ENCODE measurements around the gene GHDC. TPM values are rescaled to one million over a fixed set of nuclear protein-coding genes. Genes with fewer than 3 reads are reported as not detected.
"Not testable (repeated sequence)": the region's sequence is repeated elsewhere in the genome, so short reads cannot be mapped to it uniquely, and the experiment has no call there.

Gene GHDC
- total RNA-seq, 2 experiments from 2014 or later = 6.8 to 8.3 TPM

GRCh38 chr17:42240201-42240600 lies 45.9 kb upstream of the GHDC start:
- DNase-seq = no peak
- POLR2A ChIA-PET = interaction anchor here (1.0 to 1.7 kb wide), 3 partner anchors 9 to 34 kb away, joined by 3 to 4 read pairs (median 3); no protein-coding TSS in a partner anchor

GRCh38 chr17:42239576-42239975 lies 45.3 kb upstream of the GHDC start:
- H3K36me3 ChIP-seq (ENCODE audit: insufficient read depth, low read length); DNase-seq; ATAC-seq (ENCODE audit: poor library complexity); H3K9me3 Mint-ChIP-seq; H3K9me3 ChIP-seq (ENCODE audit: control insufficient read depth in 1 of 2, insufficient read depth in 1 of 2, low read length in 2 of 2); H3K27ac Mint-ChIP-seq; H3K27ac ChIP-seq (ENCODE audit: low read depth in 1 of 2, low read length in 2 of 2); H3K27me3 Mint-ChIP-seq; H3K27me3 ChIP-seq (ENCODE audit: control insufficient read depth in 1 of 2, insufficient read depth in 2 of 2, low read length in 2 of 2); H3K4me3 ChIP-seq (ENCODE audit: low read length); H3K4me3 Mint-ChIP-seq; intact Hi-C loops (cut with DNase I, micrococcal nuclease): not testable (repeated sequence)
- peaks cover 31% of the 10 kb centered on the region for H3K4me1 ChIP-seq (ENCODE audit: insufficient read depth, low read length)
- ChIA-PET POLR2A (interaction anchor here (1.1 to 1.7 kb wide), 2 partner anchors 13 to 35 kb away, joined by 3 to 4 read pairs; no protein-coding TSS in a partner anchor), CTCF (interaction anchor here (1.6 to 1.7 kb wide), 2 partner anchors 17 to 47 kb away, joined by 3 to 5 read pairs; no protein-coding TSS in a partner anchor)
- Mint-ChIP-seq H3K36me3 (ENCODE audit: low read depth) (peaks cover 11% of the 10 kb centered on the region), H3K4me1 (ENCODE audit: low read depth) (peaks cover 60% of the 10 kb centered on the region)

More at GRCh38 chr17:42240201-42240600, 45.9 kb upstream of the GHDC start:
- H3K4me1 ChIP-seq (ENCODE audit: insufficient read depth, low read length) = peaks cover 30% of the 10 kb centered on the region
- Mint-ChIP-seq H3K4me1 (ENCODE audit: low read depth) (peaks cover 55% of the 10 kb centered on the region), H3K27me3 (no peaks in the 10 kb centered on the region), H3K4me3 (no peak overlapping the region), H3K27ac (peak overlapping the region; percentile 60), H3K36me3 (ENCODE audit: low read depth) (peaks cover 6% of the 10 kb centered on the region), H3K9me3 (no peaks in the 10 kb centered on the region)
- intact Hi-C loops (cut with DNase I, micrococcal nuclease) = no loop called here
- peak overlapping the region in 1 of 2 donors; percentile 13 for H3K27ac ChIP-seq (ENCODE audit: low read depth in 1 of 2, low read length in 2 of 2)
- CTCF ChIA-PET = interaction anchor here (1.1 to 1.6 kb wide), 2 partner anchors 18 to 35 kb away, joined by 3 to 5 read pairs; no protein-coding TSS in a partner anchor
- no peaks in the 10 kb centered on the region for H3K27me3 ChIP-seq (ENCODE audit: control insufficient read depth in 1 of 2, insufficient read depth in 2 of 2, low read length in 2 of 2)
- no peaks in the 10 kb centered on the region for H3K9me3 ChIP-seq (ENCODE audit: control insufficient read depth in 1 of 2, insufficient read depth in 1 of 2, low read length in 2 of 2)
- no peak overlapping the region for H3K4me3 ChIP-seq (ENCODE audit: low read length)
- TF ChIP-seq CTCF (IDR thresholded peaks at IDR 0.05) = no peak
- ATAC-seq (ENCODE audit: poor library complexity) = no peak
- H3K36me3 ChIP-seq (ENCODE audit: insufficient read depth, low read length) = peaks cover 7% of the 10 kb centered on the region

GRCh38 chr17:42236760-42237159 lies 42.5 kb upstream of the GHDC start:
- no peak for ATAC-seq (ENCODE audit: poor library complexity)

More at GRCh38 chr17:42236760-42237159, 42.5 kb upstream of the GHDC start:
- Histone ChIP-seq H3K36me3 (ENCODE audit: insufficient read depth, low read length) (peaks cover 6% of the 10 kb centered on the region), H3K27me3 (ENCODE audit: control insufficient read depth in 1 of 2, insufficient read depth in 2 of 2, low read length in 2 of 2) (no peaks in the 10 kb centered on the region), H3K27ac (ENCODE audit: low read depth in 1 of 2, low read length in 2 of 2) (no peak overlapping the region), H3K4me3 (ENCODE audit: low read length) (no peak overlapping the region), H3K4me1 (ENCODE audit: insufficient read depth, low read length) (peaks cover 23% of the 10 kb centered on the region), H3K9me3 (ENCODE audit: control insufficient read depth in 1 of 2, insufficient read depth in 1 of 2, low read length in 2 of 2) (no peaks in the 10 kb centered on the region)
- H3K36me3 Mint-ChIP-seq (ENCODE audit: low read depth) = peaks cover 5% of the 10 kb centered on the region
- TF ChIP-seq CTCF (IDR thresholded peaks at IDR 0.05) = no peak
- ChIA-PET CTCF (interaction anchor here (0.6 to 4.4 kb wide), 5 partner anchors 8 to 75 kb away, joined by 3 to 18 read pairs (median 3); no protein-coding TSS in a partner anchor), POLR2A (interaction anchor here (1.6 to 2.2 kb wide), 2 partner anchors 12 to 152 kb away, joined by 5 to 8 read pairs; partner anchors contain the start of gene STAT3)
- peaks cover 51% of the 10 kb centered on the region for H3K4me1 Mint-ChIP-seq (ENCODE audit: low read depth)
- H3K27ac Mint-ChIP-seq = peak overlapping the region; percentile 46
- DNase-seq = no peak
- H3K4me3 Mint-ChIP-seq = no peak overlapping the region
- H3K9me3 Mint-ChIP-seq = no peaks in the 10 kb centered on the region
- no peaks in the 10 kb centered on the region for H3K27me3 Mint-ChIP-seq
- intact Hi-C loops (cut with DNase I, micrococcal nuclease) = no loop called here

Measured in CD4-positive, alpha-beta T cell (primary cell).